Thyroid gland (tissue), 4 donors: ENCODE results near the gene DST. TPM values are rescaled to one million over a fixed set of nuclear protein-coding genes. Genes with fewer than 3 reads are reported as not detected.

Source experiments
- DNase-seq, 2 donors: peaks; one replicate each; pipeline ENCODE4 v3.0.0-alpha.2; 2019
- H3K27ac ChIP-seq, 3 donors: fragments of 200-600 bp; sonication (generic); 1 replicate in 2 of 3; 2 replicates in 1 of 3; pipeline ENCODE4 v1.5.1; 2016 to 2019; ENCODE audit warnings: mild to moderate bottlenecking in 1 of 3, moderate library complexity in 1 of 3
- H3K27me3 ChIP-seq: fragments of 200-600 bp; sonication (generic); one replicate; pipeline ENCODE4 v1.5.1; 2019
- H3K36me3 ChIP-seq, 2 donors: fragments of 200-600 bp; sonication (generic); one replicate each; pipeline ENCODE4 v1.5.1; 2016 to 2019
- H3K4me1 ChIP-seq, 2 donors: fragments of 200-600 bp; sonication (generic); one replicate each; pipeline ENCODE4 v1.5.1; 2017 to 2019
- H3K4me3 ChIP-seq, 3 donors: fragments of 200-600 bp; sonication (generic); replicated peaks in 1 of 3; 1 replicate in 2 of 3; 2 replicates in 1 of 3; pipeline ENCODE4 v1.5.1; 2016; ENCODE audit warnings: mild to moderate bottlenecking in 1 of 3
- H3K9me3 ChIP-seq: fragments of 200-600 bp; sonication (generic); one replicate; pipeline ENCODE4 v1.5.1; 2017
- POLR2A ChIP-seq, 2 donors: fragments of 450-650 bp; IDR thresholded peaks; one replicate each; pipeline ENCODE4 v1.6.1; 2017; ENCODE audit warnings: antibody characterized with exemption in 2 of 2, mild to moderate bottlenecking in 2 of 2, moderate library complexity in 1 of 2
- WGBS, 2 donors: methylation state at CpG; one replicate each; pipeline ENCODE4 v1.1.5; 2017; 5-methylcytosine and 5-hydroxymethylcytosine counted together
- intact Hi-C: fragments of 100-400 bp; cut with DNase I; formaldehyde crosslinking; loops from one replicate; pipeline ENCODE4 v1.15.1; 2023
- total RNA-seq, 4 donors: library from RNA; depleted of rRNA; stranded (reverse); fragments of >200 nt; gene quantifications; one replicate each; pipeline ENCODE4 v1.2.3, GENCODE V29; 2016
- TF ChIP-seq, protein P1 (sequence below), 6 experiments: fragments of 200-600 bp in 3 of 6; fragments of 450-650 bp in 3 of 6; sonication (generic) in 3 of 6; IDR thresholded peaks; one replicate each; pipeline ENCODE4 v1.5.1; 2016 to 2019; ENCODE audit warnings: antibody characterized with exemption in 6 of 6, mild to moderate bottlenecking in 2 of 6, inconsistent platforms in 1 of 6, moderate library complexity in 1 of 6

The DST gene
- total RNA-seq, 4 donors from 2014 or later, result 99.8 to 169 (median 149) TPM

DNA sequence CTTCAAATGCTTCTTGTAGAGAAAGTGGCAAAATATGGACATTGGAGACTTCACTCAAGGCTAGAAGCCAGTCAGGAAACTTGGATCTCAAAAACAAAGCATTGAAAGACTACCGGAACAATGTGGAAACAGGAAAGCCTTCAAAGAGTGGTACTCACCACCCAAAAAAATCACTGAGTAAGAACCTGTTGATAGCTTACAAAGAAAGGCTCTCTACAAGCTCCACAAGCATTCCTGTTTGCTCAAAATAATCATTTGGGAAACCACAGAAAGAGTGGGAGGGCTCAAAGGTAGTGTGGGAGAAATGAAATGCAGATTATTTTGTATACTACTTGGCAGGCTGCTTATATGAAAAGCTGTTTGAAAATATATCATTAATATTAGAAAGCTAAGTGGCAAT is 9.5 kb upstream of the DST start:
- WGBS, 2 donors, result 63 to 66% methylated on average over 1 of the region's 1 CpG
- Histone ChIP-seq H3K4me1 (peaks cover 0 to 5% of the 10 kb centered on the region in 2 donors), H3K9me3 (no peaks in the 10 kb centered on the region), H3K27ac (no peak overlapping the region), H3K27me3 (no peaks in the 10 kb centered on the region), H3K36me3 (no peaks in the 10 kb centered on the region), H3K4me3 (no peak overlapping the region)
- TF ChIP-seq, protein P1, sequence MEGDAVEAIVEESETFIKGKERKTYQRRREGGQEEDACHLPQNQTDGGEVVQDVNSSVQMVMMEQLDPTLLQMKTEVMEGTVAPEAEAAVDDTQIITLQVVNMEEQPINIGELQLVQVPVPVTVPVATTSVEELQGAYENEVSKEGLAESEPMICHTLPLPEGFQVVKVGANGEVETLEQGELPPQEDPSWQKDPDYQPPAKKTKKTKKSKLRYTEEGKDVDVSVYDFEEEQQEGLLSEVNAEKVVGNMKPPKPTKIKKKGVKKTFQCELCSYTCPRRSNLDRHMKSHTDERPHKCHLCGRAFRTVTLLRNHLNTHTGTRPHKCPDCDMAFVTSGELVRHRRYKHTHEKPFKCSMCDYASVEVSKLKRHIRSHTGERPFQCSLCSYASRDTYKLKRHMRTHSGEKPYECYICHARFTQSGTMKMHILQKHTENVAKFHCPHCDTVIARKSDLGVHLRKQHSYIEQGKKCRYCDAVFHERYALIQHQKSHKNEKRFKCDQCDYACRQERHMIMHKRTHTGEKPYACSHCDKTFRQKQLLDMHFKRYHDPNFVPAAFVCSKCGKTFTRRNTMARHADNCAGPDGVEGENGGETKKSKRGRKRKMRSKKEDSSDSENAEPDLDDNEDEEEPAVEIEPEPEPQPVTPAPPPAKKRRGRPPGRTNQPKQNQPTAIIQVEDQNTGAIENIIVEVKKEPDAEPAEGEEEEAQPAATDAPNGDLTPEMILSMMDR (IDR thresholded peaks at IDR 0.05), result no peak
- no peak for TF ChIP-seq POLR2A (IDR thresholded peaks at IDR 0.05)
- intact Hi-C loops, result no loop called here
- no peak for DNase-seq

DNA sequence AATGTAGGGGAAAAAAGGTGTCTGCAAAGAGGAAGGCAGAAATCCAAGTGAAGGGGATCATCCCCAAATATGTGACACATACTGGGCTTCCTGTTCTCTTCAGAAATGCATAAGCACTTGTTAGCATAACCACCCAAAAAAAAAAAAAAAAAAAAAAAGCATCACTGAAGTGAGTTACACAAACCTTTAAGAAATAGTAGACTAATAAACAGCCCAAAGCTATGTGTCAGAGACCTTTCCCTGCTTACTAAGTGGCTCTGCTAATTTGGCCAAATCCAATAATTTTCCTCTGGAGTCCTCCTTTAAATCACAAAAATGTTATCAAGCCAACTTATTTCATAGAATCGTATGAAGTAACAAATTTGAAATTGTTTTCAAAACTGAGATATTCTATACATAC is 7.5 kb upstream of the DST start:
- intact Hi-C loops, result no loop called here
- 85 to 94% methylated on average over 1 of the region's 1 CpG for WGBS, 2 donors
- peaks cover 0 to 5% of the 10 kb centered on the region in 2 donors for H3K4me1 ChIP-seq

DNA sequence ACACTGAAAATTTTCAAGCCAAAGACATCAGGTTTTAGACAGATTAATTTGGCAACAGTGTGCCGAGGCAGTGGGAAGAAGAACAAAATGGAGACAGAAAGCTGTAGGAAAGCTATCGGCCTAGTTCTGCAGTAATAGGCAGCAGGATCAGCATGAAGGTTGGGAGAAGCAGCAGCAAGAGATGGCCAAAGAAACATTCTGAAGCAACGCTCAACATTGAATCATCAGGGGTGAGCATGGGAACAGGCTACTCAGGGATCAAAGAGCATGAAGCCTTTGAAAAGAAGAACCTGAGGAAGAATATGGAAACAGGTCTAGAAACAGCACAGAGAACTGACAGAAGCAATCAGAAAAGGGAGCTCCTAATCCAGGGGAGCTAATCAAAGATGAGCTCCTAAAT is 7.1 kb upstream of the DST start:
- WGBS, 2 donors, result 93% methylated on average over 3 of the region's 3 CpGs
- intact Hi-C loops, result no loop called here

More for the DNA sequence above, 7.5 kb upstream of the DST start:
- Histone ChIP-seq H3K27ac (no peak overlapping the region), H3K36me3 (no peaks in the 10 kb centered on the region), H3K9me3 (no peaks in the 10 kb centered on the region), H3K4me3 (no peak overlapping the region), H3K27me3 (no peaks in the 10 kb centered on the region)
- DNase-seq, result no peak
- TF ChIP-seq POLR2A (IDR thresholded peaks at IDR 0.05), result no peak
- TF ChIP-seq, protein P1 (IDR thresholded peaks at IDR 0.05), result no peak

DNA sequence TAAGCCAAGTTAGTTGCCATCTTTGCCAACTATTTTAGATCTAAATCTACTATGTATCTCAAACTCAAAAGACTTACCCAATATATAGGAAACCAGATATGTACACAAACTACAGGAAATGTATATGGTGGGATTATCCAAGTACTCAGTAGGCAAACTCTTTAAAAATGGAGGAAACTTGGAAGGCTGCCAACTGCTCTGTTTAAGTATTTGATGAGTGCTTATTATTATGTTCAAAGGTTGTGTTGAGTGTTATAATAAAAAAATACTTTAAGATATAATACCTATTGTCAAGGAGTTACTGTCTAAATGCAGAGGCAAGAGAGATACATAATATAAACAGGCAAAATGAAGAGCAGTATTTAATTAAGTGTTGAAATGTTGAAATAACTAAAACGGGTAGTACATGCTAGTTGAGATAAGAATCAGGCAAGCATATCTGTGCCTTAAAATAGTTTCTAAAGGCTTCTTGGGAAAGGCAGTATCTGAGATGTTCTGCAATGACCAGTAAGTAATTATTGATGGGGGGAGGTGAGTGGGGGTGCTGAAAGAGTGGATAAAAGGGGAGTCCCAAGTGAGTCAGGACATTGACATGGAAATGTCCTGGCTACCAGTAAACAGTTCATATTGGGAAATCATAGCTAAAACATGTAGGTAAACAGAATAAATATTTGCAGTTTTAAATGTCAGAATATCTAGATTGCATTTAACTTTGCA is 6.5 kb upstream of the DST start:
- DNase-seq, result no peak
- intact Hi-C loops, result no loop called here
- WGBS, 2 donors, result 23 to 39% methylated on average over 1 of the region's 1 CpG

More for the DNA sequence above, 7.1 kb upstream of the DST start:
- H3K27ac ChIP-seq, result no peak overlapping the region
- H3K27me3 ChIP-seq, result no peaks in the 10 kb centered on the region
- TF ChIP-seq, protein P1 (IDR thresholded peaks at IDR 0.05), result no peak
- no peak for TF ChIP-seq POLR2A (IDR thresholded peaks at IDR 0.05)
- H3K4me1 ChIP-seq, result peaks cover 0 to 5% of the 10 kb centered on the region in 2 donors
- no peak for DNase-seq
- H3K9me3 ChIP-seq, result no peaks in the 10 kb centered on the region
- H3K4me3 ChIP-seq, result no peak overlapping the region
- H3K36me3 ChIP-seq, result no peaks in the 10 kb centered on the region

More for the DNA sequence above, 6.5 kb upstream of the DST start:
- Histone ChIP-seq H3K27me3 (no peaks in the 10 kb centered on the region), H3K36me3 (no peaks in the 10 kb centered on the region), H3K9me3 (no peaks in the 10 kb centered on the region), H3K4me1 (peaks cover 0 to 5% of the 10 kb centered on the region in 2 donors), H3K27ac (no peak overlapping the region), H3K4me3 (no peak overlapping the region)
- TF ChIP-seq, protein P1 (IDR thresholded peaks at IDR 0.05), result no peak
- no peak for TF ChIP-seq POLR2A (IDR thresholded peaks at IDR 0.05)
